Astrocyte of the hippocampus (primary cell): Measurements from ENCODE around the gene ARRDC2.

Experiments
- DNase-seq: peaks from one replicate; pipeline ENCODE4 v3.0.0; 2011; ENCODE audit warnings: low read depth, low spot score

The ARRDC2 gene

GRCh38 chr19:18058208-18059009 lies 50.4 kb downstream of the ARRDC2 start:
- DNase-seq, result peak; percentile 88

- no peak for DNase-seq
Observed at GRCh38 chr19:18059297-18059696, 51.3 kb downstream of the ARRDC2 start.

- DNase-seq, result no peak
Observed at GRCh38 chr19:18059902-18060301, 51.9 kb downstream of the ARRDC2 start.

DNA sequence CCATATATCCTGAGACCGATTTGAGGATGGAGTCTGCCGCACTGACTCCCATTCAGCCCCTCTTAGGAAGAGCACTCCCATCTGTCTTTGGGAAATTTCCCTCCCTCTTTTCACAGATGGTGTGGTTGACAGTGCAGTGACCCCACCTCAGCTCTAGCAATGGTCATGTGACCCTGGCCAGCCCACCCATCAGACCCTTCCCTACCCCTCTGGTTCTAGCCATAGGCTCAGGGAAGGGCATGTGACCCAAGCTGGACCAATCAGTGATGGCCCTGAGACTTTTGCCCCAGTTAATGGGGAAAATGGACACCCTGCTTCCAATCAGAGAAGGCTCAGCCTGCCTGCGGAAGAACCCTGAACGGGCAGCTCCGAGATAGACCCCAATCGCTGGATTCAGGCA lies 52.5 kb downstream of the ARRDC2 start:
- no peak for DNase-seq

- DNase-seq, result no peak
Observed at GRCh38 chr19:18062028-18062427, 54.1 kb downstream of the ARRDC2 start.

- DNase-seq, result no peak
Observed at GRCh38 chr19:18063463-18063862, 55.5 kb downstream of the ARRDC2 start.
